Measurements from ENCODE around the gene KLHL20. TPM values are rescaled to one million over a fixed set of nuclear protein-coding genes. Genes with fewer than 3 reads are reported as not detected.
"Not testable (repeated sequence)": the region's sequence is repeated elsewhere in the genome, so short reads cannot be mapped to it uniquely, and the experiment has no call there.

The KLHL20 gene
- total RNA-seq, 1 experiment from 2014 or later = 36.7 TPM

- Mint-ChIP-seq H3K27me3 (ENCODE audit: insufficient read depth, unreplicated experiment) (no peaks in the 10 kb centered on the region), H3K4me1 (ENCODE audit: insufficient read depth, unreplicated experiment) (no peaks in the 10 kb centered on the region), H3K27ac (ENCODE audit: low read depth, unreplicated experiment) (no peak overlapping the region), H3K36me3 (ENCODE audit: insufficient read depth, unreplicated experiment) (peaks cover 5% of the 10 kb centered on the region), H3K9me3 (ENCODE audit: unreplicated experiment) (peaks cover 19% of the 10 kb centered on the region), H3K4me3 (ENCODE audit: unreplicated experiment) (no peak overlapping the region)
- DNase-seq (ENCODE audit: unreplicated experiment) = no peak
- intact Hi-C loops (cut with micrococcal nuclease) = no loop called here
- no peak for TF ChIP-seq CTCF (IDR thresholded peaks at IDR 0.05; ENCODE audit: unreplicated experiment)
- POLR2A ChIA-PET = interaction anchor here (0.7 to 1.3 kb wide), 2 partner anchors 10 to 32 kb away, joined by 3 read pairs; partner anchors contain the start of gene KLHL20
- CTCF ChIA-PET = interaction anchor here (0.7 to 1.6 kb wide), 2 partner anchors 8 kb away, joined by 3 to 5 read pairs; no protein-coding TSS in a partner anchor
- no TSS peak for BruUV-seq (replicated peaks)
These were observed 32.6 kb upstream of the KLHL20 start for GRCh38 chr1:173682184-173682583.

GRCh38 chr1:173683838-173684237, 30.9 kb upstream of the KLHL20 start:
- ChIA-PET CTCF (interaction anchor here (1.0 kb wide), 1 partner anchor 252 kb away, joined by 4 read pairs; no protein-coding TSS in a partner anchor), POLR2A (interaction anchor here (1.0 to 1.1 kb wide), 2 partner anchors 10 to 32 kb away, joined by 4 to 5 read pairs; no protein-coding TSS in a partner anchor)
- intact Hi-C loops (cut with micrococcal nuclease); DNase-seq (ENCODE audit: unreplicated experiment); H3K4me1 Mint-ChIP-seq (ENCODE audit: insufficient read depth, unreplicated experiment); H3K27ac Mint-ChIP-seq (ENCODE audit: low read depth, unreplicated experiment); BruUV-seq (replicated peaks); H3K27me3 Mint-ChIP-seq (ENCODE audit: insufficient read depth, unreplicated experiment); H3K36me3 Mint-ChIP-seq (ENCODE audit: insufficient read depth, unreplicated experiment); H3K4me3 Mint-ChIP-seq (ENCODE audit: unreplicated experiment): not testable (repeated sequence)
- H3K9me3 Mint-ChIP-seq (ENCODE audit: unreplicated experiment) = peaks cover 13% of the 10 kb centered on the region

- H3K9me3 Mint-ChIP-seq (ENCODE audit: unreplicated experiment); BruUV-seq (replicated peaks); intact Hi-C loops (cut with micrococcal nuclease); H3K4me1 Mint-ChIP-seq (ENCODE audit: insufficient read depth, unreplicated experiment); H3K27ac Mint-ChIP-seq (ENCODE audit: low read depth, unreplicated experiment); H3K4me3 Mint-ChIP-seq (ENCODE audit: unreplicated experiment); DNase-seq (ENCODE audit: unreplicated experiment); H3K27me3 Mint-ChIP-seq (ENCODE audit: insufficient read depth, unreplicated experiment); CTCF ChIA-PET; H3K36me3 Mint-ChIP-seq (ENCODE audit: insufficient read depth, unreplicated experiment): not testable (repeated sequence)
- POLR2A ChIA-PET = interaction anchor here (0.6 to 1.0 kb wide), 2 partner anchors 8 to 30 kb away, joined by 3 to 4 read pairs; partner anchors contain the start of gene KLHL20
These were observed 29.7 kb upstream of the KLHL20 start for GRCh38 chr1:173685121-173685520.

GRCh38 chr1:173688300-173688699, 26.5 kb upstream of the KLHL20 start:
- Mint-ChIP-seq H3K4me3 (ENCODE audit: unreplicated experiment) (no peak overlapping the region), H3K27me3 (ENCODE audit: insufficient read depth, unreplicated experiment) (no peaks in the 10 kb centered on the region), H3K27ac (ENCODE audit: low read depth, unreplicated experiment) (no peak overlapping the region), H3K36me3 (ENCODE audit: insufficient read depth, unreplicated experiment) (peaks cover 5% of the 10 kb centered on the region), H3K4me1 (ENCODE audit: insufficient read depth, unreplicated experiment) (no peaks in the 10 kb centered on the region), H3K9me3 (ENCODE audit: unreplicated experiment) (no peaks in the 10 kb centered on the region)
- BruUV-seq (replicated peaks) = no TSS peak
- CTCF ChIA-PET = no interaction called here
- TF ChIP-seq CTCF (IDR thresholded peaks at IDR 0.05; ENCODE audit: unreplicated experiment) = no peak
- intact Hi-C loops (cut with micrococcal nuclease) = no loop called here
- POLR2A ChIA-PET = no interaction called here
- DNase-seq (ENCODE audit: unreplicated experiment) = no peak

- no peak for TF ChIP-seq CTCF (IDR thresholded peaks at IDR 0.05; ENCODE audit: unreplicated experiment)
- Mint-ChIP-seq H3K9me3 (ENCODE audit: unreplicated experiment) (peaks cover 7% of the 10 kb centered on the region), H3K27ac (ENCODE audit: low read depth, unreplicated experiment) (no peak overlapping the region), H3K4me1 (ENCODE audit: insufficient read depth, unreplicated experiment) (no peaks in the 10 kb centered on the region), H3K36me3 (ENCODE audit: insufficient read depth, unreplicated experiment) (no peaks in the 10 kb centered on the region), H3K27me3 (ENCODE audit: insufficient read depth, unreplicated experiment) (peaks cover 19% of the 10 kb centered on the region), H3K4me3 (ENCODE audit: unreplicated experiment) (no peak overlapping the region)
- POLR2A ChIA-PET = interaction anchor here (1.4 to 1.6 kb wide), 2 partner anchors 9 to 22 kb away, joined by 3 to 5 read pairs; partner anchors contain the start of gene KLHL20
- no peak for DNase-seq (ENCODE audit: unreplicated experiment)
- CTCF ChIA-PET = interaction anchor here (0.7 to 1.0 kb wide), 2 partner anchors 16 to 371 kb away, joined by 3 to 4 read pairs; no protein-coding TSS in a partner anchor
- no TSS peak for BruUV-seq (replicated peaks)
- intact Hi-C loops (cut with micrococcal nuclease) = no loop called here
These were observed 21.5 kb upstream of the KLHL20 start for GRCh38 chr1:173693238-173693637.

GRCh38 chr1:173701299-173701698, 13.5 kb upstream of the KLHL20 start:
- CTCF ChIA-PET; H3K4me1 Mint-ChIP-seq (ENCODE audit: insufficient read depth, unreplicated experiment); POLR2A ChIA-PET; intact Hi-C loops (cut with micrococcal nuclease); H3K36me3 Mint-ChIP-seq (ENCODE audit: insufficient read depth, unreplicated experiment); H3K4me3 Mint-ChIP-seq (ENCODE audit: unreplicated experiment); BruUV-seq (replicated peaks); H3K9me3 Mint-ChIP-seq (ENCODE audit: unreplicated experiment); H3K27ac Mint-ChIP-seq (ENCODE audit: low read depth, unreplicated experiment); DNase-seq (ENCODE audit: unreplicated experiment): not testable (repeated sequence)
- H3K27me3 Mint-ChIP-seq (ENCODE audit: insufficient read depth, unreplicated experiment) = peaks cover 38% of the 10 kb centered on the region

Measured in MCF 10A (cell line).